H9 (cell line): ENCODE data around the gene PAX8. TPM values are rescaled to one million over a fixed set of nuclear protein-coding genes. Genes with fewer than 3 reads are reported as not detected.

Experiments used
- DNase-seq: peaks from one replicate; pipeline ENCODE4 v3.0.0-alpha.2; 2017
- H2AFZ ChIP-seq: one replicate; pipeline ENCODE4 v1.6.1; 2013; ENCODE audit warnings: mild to moderate bottlenecking, low read length, control low read depth, moderate library complexity
- H2AK5ac ChIP-seq: 2 replicates; pipeline ENCODE4 v1.6.1; 2013; ENCODE audit warnings: low read length, control low read depth, mixed read lengths; ENCODE audit not compliant: insufficient read length
- H2BK120ac ChIP-seq: one replicate; pipeline ENCODE4 v1.6.1; 2013; ENCODE audit warnings: low read depth, mild to moderate bottlenecking, low read length, control low read depth, inconsistent platforms; ENCODE audit not compliant: poor library complexity, severe bottlenecking
- H2BK12ac ChIP-seq: 2 replicates; pipeline ENCODE4 v1.6.1; 2013; ENCODE audit warnings: low read length, control low read depth, mixed read lengths, low read depth; ENCODE audit not compliant: insufficient read length
- H2BK15ac ChIP-seq: 2 replicates; pipeline ENCODE4 v1.6.1; 2013; ENCODE audit warnings: low read depth, low read length, control low read depth
- H2BK20ac ChIP-seq: one replicate; pipeline ENCODE4 v1.6.1; 2013; ENCODE audit warnings: low read depth, mild to moderate bottlenecking, low read length, control low read depth, inconsistent platforms; ENCODE audit not compliant: poor library complexity, severe bottlenecking
- H2BK5ac ChIP-seq: 2 replicates; pipeline ENCODE4 v1.6.1; 2013; ENCODE audit warnings: low read length, control low read depth, mixed read lengths; ENCODE audit not compliant: insufficient read length
- H3K14ac ChIP-seq: 2 replicates; pipeline ENCODE4 v1.6.1; 2013; ENCODE audit warnings: low read length, control low read depth; ENCODE audit not compliant: insufficient read depth
- H3K18ac ChIP-seq: 2 replicates; pipeline ENCODE4 v1.6.1; 2013; ENCODE audit warnings: low read depth, mild to moderate bottlenecking, mixed read lengths, low read length, control low read depth; ENCODE audit not compliant: insufficient read length
- H3K23ac ChIP-seq: 2 replicates; pipeline ENCODE4 v1.6.1; 2013; ENCODE audit warnings: low read length, control low read depth, mixed read lengths, low read depth; ENCODE audit not compliant: insufficient read length
- H3K23me2 ChIP-seq: 2 replicates; pipeline ENCODE4 v1.6.1; 2013; ENCODE audit warnings: low read depth, mild to moderate bottlenecking, mixed read lengths, low read length, control low read depth; ENCODE audit not compliant: insufficient read length, poor library complexity, severe bottlenecking
- H3K27ac ChIP-seq: 2 replicates; pipeline ENCODE4 v1.5.1; 2013; ENCODE audit warnings: low read length, control low read depth, mixed read lengths, low read depth; ENCODE audit not compliant: insufficient read length
- H3K27me3 ChIP-seq: 2 replicates; pipeline ENCODE4 v1.6.1; 2013; ENCODE audit warnings: low read length, control low read depth, inconsistent platforms; ENCODE audit not compliant: insufficient read depth
- H3K4ac ChIP-seq: 2 replicates; pipeline ENCODE4 v1.6.1; 2013; ENCODE audit warnings: low read depth, mild to moderate bottlenecking, control low read depth, inconsistent platforms, low read length, moderate library complexity
- H3K4me1 ChIP-seq: 2 replicates; pipeline ENCODE4 v1.6.1; 2013; ENCODE audit warnings: low read length, control low read depth, inconsistent platforms; ENCODE audit not compliant: insufficient read depth
- H3K4me2 ChIP-seq: 2 replicates; pipeline ENCODE4 v1.6.1; 2013; ENCODE audit warnings: low read length, control low read depth, mixed read lengths; ENCODE audit not compliant: insufficient read length, insufficient read depth
- H3K56ac ChIP-seq: 2 replicates; pipeline ENCODE4 v1.6.1; 2013; ENCODE audit warnings: low read depth, mild to moderate bottlenecking, mixed read lengths, low read length, control low read depth; ENCODE audit not compliant: insufficient read length
- H3K79me1 ChIP-seq: 2 replicates; pipeline ENCODE4 v1.6.1; 2013; ENCODE audit warnings: low read depth, mild to moderate bottlenecking, moderate library complexity, low read length, control low read depth, inconsistent platforms; ENCODE audit not compliant: insufficient read depth, poor library complexity, severe bottlenecking
- H3K79me2 ChIP-seq: 2 replicates; pipeline ENCODE4 v1.6.1; 2013; ENCODE audit warnings: low read length, control low read depth, inconsistent platforms; ENCODE audit not compliant: insufficient read depth
- H3K9ac ChIP-seq: 2 replicates; pipeline ENCODE4 v1.6.1; 2013; ENCODE audit warnings: low read length, control low read depth, mixed read lengths; ENCODE audit not compliant: insufficient read length; ENCODE audit errors: extremely low read depth
- H3K9me3 ChIP-seq: one replicate; pipeline ENCODE4 v1.6.1; 2013; ENCODE audit warnings: low read depth, low read length, inconsistent platforms; ENCODE audit not compliant: control insufficient read depth
- H3T11ph ChIP-seq: one replicate; pipeline ENCODE4 v1.6.1; 2013; ENCODE audit warnings: mild to moderate bottlenecking, low read length, control low read depth, inconsistent platforms
- H4K20me1 ChIP-seq: one replicate; pipeline ENCODE4 v1.6.1; 2013; ENCODE audit not compliant: control insufficient read depth, insufficient read length, insufficient read depth
- H4K5ac ChIP-seq: 2 replicates; pipeline ENCODE4 v1.6.1; 2013; ENCODE audit warnings: low read depth, mild to moderate bottlenecking, mixed read lengths, low read length, control low read depth; ENCODE audit not compliant: insufficient read length
- H4K8ac ChIP-seq: replicated peaks from 2 replicates; pipeline ENCODE4 v1.6.1; 2013; ENCODE audit warnings: low read length, control low read depth, mixed read lengths, low read depth; ENCODE audit not compliant: insufficient read length
- H4K91ac ChIP-seq: 2 replicates; pipeline ENCODE4 v1.6.1; 2013; ENCODE audit warnings: low read depth, mild to moderate bottlenecking, moderate library complexity, mixed read lengths, low read length, control low read depth; ENCODE audit not compliant: insufficient read length
- H3K27ac Mint-ChIP-seq, 3 experiments: 2 replicates in 2 of 3; 3 replicates in 1 of 3; pipeline ENCODE4 v1.8.0; 2020 to 2021; ENCODE audit warnings: mixed read lengths in 3 of 3, mild to moderate bottlenecking in 1 of 3, moderate library complexity in 1 of 3
- H3K27me3 Mint-ChIP-seq: 2 replicates; pipeline ENCODE4 v1.8.0; 2021; ENCODE audit warnings: low read depth, mild to moderate bottlenecking, moderate library complexity, mixed read lengths
- H3K36me3 Mint-ChIP-seq, 3 experiments: 2 replicates in 2 of 3; 3 replicates in 1 of 3; pipeline ENCODE4 v1.8.0; 2020 to 2021; ENCODE audit warnings: low read depth in 3 of 3, mixed read lengths in 3 of 3; ENCODE audit not compliant: insufficient read depth in 1 of 3
- H3K4me1 Mint-ChIP-seq, 2 experiments: 2 replicates each; pipeline ENCODE4 v1.8.0; 2020; ENCODE audit warnings: mixed read lengths in 2 of 2
- H3K4me3 Mint-ChIP-seq, 2 experiments: 2 replicates in 1 of 2; 3 replicates in 1 of 2; pipeline ENCODE4 v1.8.0; 2020 to 2021; ENCODE audit warnings: mild to moderate bottlenecking in 2 of 2, mixed read lengths in 2 of 2, moderate library complexity in 1 of 2
- H3K9me3 Mint-ChIP-seq, 2 experiments: 2 replicates in 1 of 2; 3 replicates in 1 of 2; pipeline ENCODE4 v1.8.0; 2020; ENCODE audit warnings: mild to moderate bottlenecking in 2 of 2, mixed read lengths in 2 of 2, moderate library complexity in 1 of 2
- CTCF ChIP-seq: fragments of 200-600 bp; sonication (generic); conservative IDR thresholded peaks from 3 replicates; pipeline ENCODE4 v1.8.0; 2021; ENCODE audit warnings: antibody characterized with exemption, mild to moderate bottlenecking
- WGBS: extraction: QIAGEN DNeasy Blood & Tissue Kit; methylation state at CpG from one replicate; pipeline ENCODE4 v1.1.7; 2013; ENCODE audit warnings: missing lambda C conversion rate, low lambda C conversion rate, mixed read lengths; ENCODE audit not compliant: insufficient read length; ENCODE audit errors: extremely low coverage; 5-methylcytosine and 5-hydroxymethylcytosine counted together
- total RNA-seq: library from RNA; stranded (reverse); gene quantifications from 2 replicates; pipeline ENCODE4 v1.2.1, GENCODE V29; 2021

PAX8 gene
- total RNA-seq, 1 experiment from 2014 or later: not detected

- Histone ChIP-seq H2BK20ac (no peak overlapping the region), H3K9ac (no peak overlapping the region), H3K27ac (no peak overlapping the region), H3K79me2 (no peaks in the 10 kb centered on the region), H3K27me3 (no peaks in the 10 kb centered on the region), H3K23ac (no peak overlapping the region), H3K18ac (no peak overlapping the region), H2AFZ (no peak overlapping the region), H3K14ac (no peak overlapping the region), H2AK5ac (no peak overlapping the region), H2BK12ac (no peak overlapping the region), H3K56ac (no peak overlapping the region), H4K8ac (no peak overlapping the region), H3K4ac (no peak overlapping the region), H4K91ac (no peak overlapping the region), H3K4me2 (no peak overlapping the region), H3T11ph (no peak overlapping the region), H4K5ac (no peak overlapping the region), H3K79me1 (no peaks in the 10 kb centered on the region), H2BK15ac (no peak overlapping the region), H2BK120ac (no peak overlapping the region), H2BK5ac (no peak overlapping the region), H3K9me3 (no peaks in the 10 kb centered on the region), H4K20me1 (no peaks in the 10 kb centered on the region), H3K23me2 (no peaks in the 10 kb centered on the region), H3K4me1 (no peaks in the 10 kb centered on the region; the same call in 1 of the 2 replicates)
- peaks cover 0 to 12% (median 3%) of the 10 kb centered on the region in 3 experiments; a peak in 3 of 7 replicates for H3K36me3 Mint-ChIP-seq
- peaks cover 0 to 4% of the 10 kb centered on the region in 2 experiments; a peak in 3 of 4 replicates for H3K4me1 Mint-ChIP-seq
- no peak for DNase-seq
- no peak overlapping the region for H3K4me3 Mint-ChIP-seq
- H3K27me3 Mint-ChIP-seq: peaks cover 5% of the 10 kb centered on the region
- H3K9me3 Mint-ChIP-seq: peaks cover 13% of the 10 kb centered on the region in 2 experiments; a peak in 3 of 5 replicates
- no peak overlapping the region for H3K27ac Mint-ChIP-seq
- WGBS: no CpG with 5 or more reads among the region's 9 CpGs
- no peak for TF ChIP-seq CTCF
These were observed 39.6 kb downstream of the PAX8 start for GRCh38 chr2:113238871-113239839.
